GM12892 (cell line): ENCODE results near the gene GADD45G.

Experiments
- POLR2A ChIP-seq: IDR thresholded peaks from 2 replicates; pipeline ENCODE4 v1.6.1; 2011; ENCODE audit warnings: low read depth, low read length, control low read depth
- POLR2AphosphoS5 ChIP-seq: IDR thresholded peaks from 2 replicates; pipeline ENCODE4 v1.6.1; 2011; ENCODE audit warnings: low read depth, low read length, control low read depth

- TF ChIP-seq POLR2AphosphoS5 (no peak), POLR2A (no peak)
Observed at GRCh38 chr9:89602978-89603766, 1.6 kb upstream of the GADD45G start.
